ENCODE data around the gene CDC20. TPM values are rescaled to one million over a fixed set of nuclear protein-coding genes. Genes with fewer than 3 reads are reported as not detected.

CDC20 gene
- total and polyA plus RNA-seq, 3 experiments from 2014 or later, result 0.37 to 129 (median 118) TPM

Other genes with a start within 250 kb of the CDC20 start
- 100 to 1,000 TPM; 168 to 173 TPM for gene EBNA1BP2, start 186.7 kb upstream of the CDC20 start, total RNA-seq
- 53.9 TPM for gene EBNA1BP2, start 186.7 kb upstream of the CDC20 start, polyA plus RNA-seq
- under 1 TPM; 0.26 to 0.33 TPM for gene CFAP57, start 186.7 kb upstream of the CDC20 start, total RNA-seq
- gene CFAP57, start 186.7 kb upstream of the CDC20 start, polyA plus RNA-seq, result not detected
- not detected for gene TMEM125, start 89.0 kb upstream of the CDC20 start, total RNA-seq
- gene TMEM125, start 89.0 kb upstream of the CDC20 start, polyA plus RNA-seq, result not detected
- not detected for gene C1orf210, start 73.4 kb upstream of the CDC20 start, total RNA-seq
- gene C1orf210, start 73.4 kb upstream of the CDC20 start, polyA plus RNA-seq, result not detected
- under 1 TPM; 0.31 to 0.33 TPM for gene TIE1, start 58.0 kb upstream of the CDC20 start, total RNA-seq
- gene TIE1, start 58.0 kb upstream of the CDC20 start, polyA plus RNA-seq, result not detected
- gene MPL, start 21.2 kb upstream of the CDC20 start, total RNA-seq, result not detected
- not detected for gene MPL, start 21.2 kb upstream of the CDC20 start, polyA plus RNA-seq
- 10 to 100 TPM; 89.1 to 98.8 TPM for gene ELOVL1, start 9.0 kb downstream of the CDC20 start, total RNA-seq
- gene ELOVL1, start 9.0 kb downstream of the CDC20 start, polyA plus RNA-seq, result 83.9 TPM
- 10 to 100 TPM; 40.5 to 41.3 TPM for gene MED8, start 30.8 kb downstream of the CDC20 start, total RNA-seq
- gene MED8, start 30.8 kb downstream of the CDC20 start, polyA plus RNA-seq, result 36.7 TPM
- gene SZT2, start 30.9 kb downstream of the CDC20 start, total RNA-seq, result 10 to 100 TPM; 34.4 to 35.1 TPM
- 7.2 TPM for gene SZT2, start 30.9 kb downstream of the CDC20 start, polyA plus RNA-seq
- 1 to 10 TPM; 5.5 to 5.7 TPM for gene HYI, start 95.0 kb downstream of the CDC20 start, total RNA-seq
- gene HYI, start 95.0 kb downstream of the CDC20 start, polyA plus RNA-seq, result 2.4 TPM
- gene PTPRF, start 171.9 kb downstream of the CDC20 start, total RNA-seq, result under 1 TPM; 0.39 to 0.47 TPM
- not detected for gene PTPRF, start 171.9 kb downstream of the CDC20 start, polyA plus RNA-seq

Data from CD8-positive, alpha-beta memory T cell (primary cell).